RWPE2 (cell line): Measurements from ENCODE around the gene KBTBD12.

ENCODE experiments used
- ATAC-seq: fragments of 200-7000 bp; cut with Tn5 transposase; 3 replicates; pipeline ENCODE4 v1.9.1; 2021; ENCODE audit warnings: low read depth
- DNase-seq: peaks from one replicate; pipeline ENCODE4 v3.0.0-alpha.2; 2020; ENCODE audit warnings: low spot score
- H3K27ac ChIP-seq: fragments of 450-650 bp; 2 replicates; pipeline ENCODE4 v1.5.1; 2017; ENCODE audit warnings: mild to moderate bottlenecking; ENCODE audit not compliant: poor library complexity, severe bottlenecking
- H3K27me3 ChIP-seq: fragments of 250-450 bp; sonication (Bioruptor Pico); 2 replicates; pipeline ENCODE4 v1.5.1; 2021; ENCODE audit warnings: mild to moderate bottlenecking, moderate library complexity; ENCODE audit not compliant: insufficient read depth, poor library complexity, severe bottlenecking
- H3K36me3 ChIP-seq: fragments of 250-450 bp; sonication (Bioruptor Pico); 2 replicates; pipeline ENCODE4 v1.5.1; 2020; ENCODE audit warnings: low read depth, mild to moderate bottlenecking, moderate library complexity
- H3K4me1 ChIP-seq: fragments of 250-450 bp; sonication (Bioruptor Pico); 2 replicates; pipeline ENCODE4 v1.5.1; 2021; ENCODE audit warnings: mild to moderate bottlenecking, moderate library complexity; ENCODE audit not compliant: insufficient read depth, poor library complexity, severe bottlenecking
- H3K4me3 ChIP-seq: fragments of 250-450 bp; sonication (Bioruptor Pico); 2 replicates; pipeline ENCODE4 v1.5.1; 2021; ENCODE audit warnings: mild to moderate bottlenecking, moderate library complexity; ENCODE audit not compliant: severe bottlenecking
- H3K9me3 ChIP-seq: fragments of 250-450 bp; sonication (Bioruptor Pico); 2 replicates; pipeline ENCODE4 v1.5.1; 2021; ENCODE audit warnings: mild to moderate bottlenecking, moderate library complexity; ENCODE audit not compliant: severe bottlenecking
- TF ChIP-seq, protein P1 (sequence below): fragments of 450-650 bp; IDR thresholded peaks from one replicate; pipeline ENCODE4 v1.5.1; 2017; ENCODE audit warnings: mild to moderate bottlenecking, moderate library complexity; ENCODE audit not compliant: poor library complexity, severe bottlenecking

Gene KBTBD12

DNA sequence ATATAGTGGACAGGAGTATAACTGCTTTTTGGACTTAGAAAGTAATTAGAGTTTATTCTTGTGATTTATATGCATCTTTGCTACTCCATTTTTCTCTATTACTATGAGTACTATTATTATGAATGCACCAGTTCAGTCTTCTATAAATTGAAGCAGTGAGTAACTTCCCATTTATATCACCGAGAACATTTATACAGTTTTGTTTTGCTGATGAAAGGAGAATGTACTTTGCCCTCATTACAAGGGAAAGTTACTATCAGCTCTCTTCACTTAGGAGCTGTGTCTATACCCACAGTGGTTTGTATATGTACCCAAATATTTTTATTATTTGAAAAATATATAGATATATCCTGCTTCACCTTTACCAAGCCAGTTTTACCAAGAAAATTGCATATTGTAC, 5.7 kb downstream of the KBTBD12 start:
- H3K27me3 ChIP-seq = no peaks in the 10 kb centered on the region
- no peaks in the 10 kb centered on the region for H3K9me3 ChIP-seq
- no peak overlapping the region for H3K27ac ChIP-seq
- no peaks in the 10 kb centered on the region for H3K4me1 ChIP-seq
- ATAC-seq (no peak), DNase-seq (no peak)
- no peaks in the 10 kb centered on the region for H3K36me3 ChIP-seq
- TF ChIP-seq, protein P1, sequence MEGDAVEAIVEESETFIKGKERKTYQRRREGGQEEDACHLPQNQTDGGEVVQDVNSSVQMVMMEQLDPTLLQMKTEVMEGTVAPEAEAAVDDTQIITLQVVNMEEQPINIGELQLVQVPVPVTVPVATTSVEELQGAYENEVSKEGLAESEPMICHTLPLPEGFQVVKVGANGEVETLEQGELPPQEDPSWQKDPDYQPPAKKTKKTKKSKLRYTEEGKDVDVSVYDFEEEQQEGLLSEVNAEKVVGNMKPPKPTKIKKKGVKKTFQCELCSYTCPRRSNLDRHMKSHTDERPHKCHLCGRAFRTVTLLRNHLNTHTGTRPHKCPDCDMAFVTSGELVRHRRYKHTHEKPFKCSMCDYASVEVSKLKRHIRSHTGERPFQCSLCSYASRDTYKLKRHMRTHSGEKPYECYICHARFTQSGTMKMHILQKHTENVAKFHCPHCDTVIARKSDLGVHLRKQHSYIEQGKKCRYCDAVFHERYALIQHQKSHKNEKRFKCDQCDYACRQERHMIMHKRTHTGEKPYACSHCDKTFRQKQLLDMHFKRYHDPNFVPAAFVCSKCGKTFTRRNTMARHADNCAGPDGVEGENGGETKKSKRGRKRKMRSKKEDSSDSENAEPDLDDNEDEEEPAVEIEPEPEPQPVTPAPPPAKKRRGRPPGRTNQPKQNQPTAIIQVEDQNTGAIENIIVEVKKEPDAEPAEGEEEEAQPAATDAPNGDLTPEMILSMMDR = no peak
- no peak overlapping the region for H3K4me3 ChIP-seq

DNA sequence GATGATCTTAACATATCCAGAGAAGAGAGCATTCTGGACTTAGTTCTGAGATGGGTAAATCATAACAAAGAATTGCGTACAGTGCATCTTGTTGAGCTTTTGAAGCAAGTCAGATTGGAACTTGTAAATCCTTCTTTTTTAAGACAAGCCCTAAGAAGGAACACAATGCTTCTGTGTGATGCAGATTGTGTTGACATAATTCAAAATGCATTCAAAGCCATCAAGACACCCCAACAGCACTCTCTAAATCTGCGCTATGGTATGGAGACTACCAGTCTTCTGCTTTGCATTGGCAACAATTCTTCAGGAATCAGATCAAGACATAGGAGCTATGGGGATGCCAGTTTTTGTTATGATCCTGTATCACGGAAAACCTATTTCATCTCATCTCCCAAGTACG, 8.6 kb downstream of the KBTBD12 start:
- Histone ChIP-seq H3K27ac (no peak overlapping the region), H3K27me3 (no peaks in the 10 kb centered on the region), H3K36me3 (no peaks in the 10 kb centered on the region), H3K4me3 (no peak overlapping the region), H3K9me3 (no peaks in the 10 kb centered on the region), H3K4me1 (no peaks in the 10 kb centered on the region)
- TF ChIP-seq, protein P1 = no peak
- ATAC-seq (no peak), DNase-seq (no peak)

DNA sequence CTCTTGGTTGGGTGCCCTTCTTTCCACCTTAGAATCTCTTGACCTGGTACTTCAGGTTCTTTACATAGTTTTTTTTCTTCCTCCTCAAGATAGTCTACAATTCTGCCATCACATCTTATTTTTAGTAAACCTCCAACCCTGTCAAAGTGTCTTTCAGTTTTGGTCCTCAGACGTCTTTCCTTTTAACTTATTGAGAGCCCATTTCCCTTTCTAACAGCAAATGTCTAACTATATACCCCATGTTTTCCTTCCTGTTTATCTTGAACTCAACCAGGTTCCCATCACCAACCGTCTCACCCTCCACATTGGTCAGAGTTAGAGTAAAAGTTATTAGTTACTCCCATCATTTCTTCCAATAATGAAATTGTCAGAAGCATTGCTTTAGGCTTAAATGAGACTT, 10.4 kb downstream of the KBTBD12 start:
- ATAC-seq = no peak
- no peaks in the 10 kb centered on the region for H3K27me3 ChIP-seq
- no peaks in the 10 kb centered on the region for H3K36me3 ChIP-seq
- peaks cover 5% of the 10 kb centered on the region for H3K4me1 ChIP-seq
- no peaks in the 10 kb centered on the region for H3K9me3 ChIP-seq
- DNase-seq = no peak
- no peak overlapping the region for H3K4me3 ChIP-seq
- H3K27ac ChIP-seq = no peak overlapping the region
- TF ChIP-seq, protein P1 = no peak

DNA sequence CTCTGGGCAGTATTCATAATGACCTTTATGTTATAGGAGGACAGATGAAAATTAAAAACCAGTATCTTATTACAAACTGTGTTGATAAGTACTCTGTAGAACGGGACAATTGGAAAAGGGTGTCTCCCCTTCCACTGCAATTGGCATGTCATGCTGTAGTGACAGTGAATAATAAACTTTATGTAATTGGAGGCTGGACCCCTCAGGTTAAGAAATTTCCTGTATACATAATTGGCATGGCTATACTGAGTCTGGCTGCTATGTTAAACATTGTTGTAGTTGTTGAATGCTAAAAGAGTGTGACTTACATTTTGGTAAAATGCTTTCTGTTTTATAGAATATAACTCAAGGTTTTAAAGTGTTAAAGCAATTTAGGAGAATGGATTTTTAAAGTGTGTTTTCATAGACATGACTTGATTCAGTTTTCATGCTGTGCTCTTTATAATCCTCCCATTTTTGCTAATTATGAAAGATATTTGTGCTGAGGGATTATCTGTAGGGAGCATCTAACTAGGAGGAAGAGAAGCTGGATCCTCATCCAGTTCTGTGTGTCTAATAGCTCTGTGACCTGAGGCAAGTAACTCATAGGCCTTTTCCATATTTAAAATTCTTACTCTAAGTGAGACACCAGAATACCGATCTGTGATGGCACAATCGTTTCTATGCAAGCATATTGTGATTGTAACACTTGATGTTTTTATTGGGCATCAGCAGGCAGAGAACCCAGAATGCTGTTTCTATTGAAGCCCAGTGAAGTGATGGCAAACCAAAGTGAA, 13.0 kb downstream of the KBTBD12 start:
- H3K27ac ChIP-seq = no peak overlapping the region
- H3K36me3 ChIP-seq = no peaks in the 10 kb centered on the region
- no peak overlapping the region for H3K4me3 ChIP-seq
- H3K27me3 ChIP-seq = no peaks in the 10 kb centered on the region
- DNase-seq (no peak), ATAC-seq (no peak)
- TF ChIP-seq, protein P1 = no peak
- peaks cover 5% of the 10 kb centered on the region for H3K4me1 ChIP-seq
- H3K9me3 ChIP-seq = no peaks in the 10 kb centered on the region

DNA sequence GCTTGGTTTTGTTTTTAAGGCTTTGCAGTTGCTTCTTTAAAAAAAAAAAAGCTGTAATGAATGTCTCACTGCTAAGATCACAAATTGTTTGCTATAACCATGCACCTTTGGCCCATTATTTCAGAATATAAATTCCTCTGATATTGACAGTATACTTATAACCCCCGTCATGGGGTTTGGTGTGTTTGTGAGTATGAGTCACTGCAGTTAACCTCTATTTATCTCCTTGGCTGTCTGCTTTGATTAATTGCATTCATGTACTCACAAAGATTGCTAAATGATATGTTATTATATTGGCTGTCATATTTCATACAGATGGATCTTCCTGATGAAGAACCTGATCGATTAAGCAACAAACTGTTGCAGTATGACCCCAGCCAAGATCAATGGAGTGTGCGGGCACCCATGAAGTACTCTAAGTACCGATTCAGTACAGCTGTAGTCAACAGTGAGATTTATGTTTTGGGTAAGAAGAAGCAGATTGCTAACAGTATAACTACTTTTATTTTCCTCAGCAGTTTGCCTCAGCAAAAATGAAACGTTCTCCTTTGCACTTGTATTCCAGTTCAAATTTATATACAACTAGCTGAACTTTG, 14.9 kb downstream of the KBTBD12 start:
- Histone ChIP-seq H3K36me3 (no peaks in the 10 kb centered on the region), H3K27me3 (no peaks in the 10 kb centered on the region), H3K4me1 (peaks cover 5% of the 10 kb centered on the region), H3K4me3 (no peak overlapping the region), H3K27ac (no peak overlapping the region), H3K9me3 (no peaks in the 10 kb centered on the region)
- TF ChIP-seq, protein P1 = no peak
- DNase-seq (no peak), ATAC-seq (peak; percentile 83)
